A549 treated with DMSO at 1 μM for 4 hours (cell line): Measurements from ENCODE around the gene HDAC8. TPM values are rescaled to one million over a fixed set of nuclear protein-coding genes. Genes with fewer than 3 reads are reported as not detected.

Experiments used
- total RNA-seq: library from RNA; stranded (reverse); fragments of 200-300 nt; extraction: Qiagen RNA extraction; gene quantifications from 5 replicates; pipeline ENCODE4 v1.2.3, GENCODE V29; 2022; ENCODE audit warnings: low read depth

Gene HDAC8
- total RNA-seq = 22.2 to 25.7 TPM (median 24.5 TPM) in 5 replicates

DNA sequence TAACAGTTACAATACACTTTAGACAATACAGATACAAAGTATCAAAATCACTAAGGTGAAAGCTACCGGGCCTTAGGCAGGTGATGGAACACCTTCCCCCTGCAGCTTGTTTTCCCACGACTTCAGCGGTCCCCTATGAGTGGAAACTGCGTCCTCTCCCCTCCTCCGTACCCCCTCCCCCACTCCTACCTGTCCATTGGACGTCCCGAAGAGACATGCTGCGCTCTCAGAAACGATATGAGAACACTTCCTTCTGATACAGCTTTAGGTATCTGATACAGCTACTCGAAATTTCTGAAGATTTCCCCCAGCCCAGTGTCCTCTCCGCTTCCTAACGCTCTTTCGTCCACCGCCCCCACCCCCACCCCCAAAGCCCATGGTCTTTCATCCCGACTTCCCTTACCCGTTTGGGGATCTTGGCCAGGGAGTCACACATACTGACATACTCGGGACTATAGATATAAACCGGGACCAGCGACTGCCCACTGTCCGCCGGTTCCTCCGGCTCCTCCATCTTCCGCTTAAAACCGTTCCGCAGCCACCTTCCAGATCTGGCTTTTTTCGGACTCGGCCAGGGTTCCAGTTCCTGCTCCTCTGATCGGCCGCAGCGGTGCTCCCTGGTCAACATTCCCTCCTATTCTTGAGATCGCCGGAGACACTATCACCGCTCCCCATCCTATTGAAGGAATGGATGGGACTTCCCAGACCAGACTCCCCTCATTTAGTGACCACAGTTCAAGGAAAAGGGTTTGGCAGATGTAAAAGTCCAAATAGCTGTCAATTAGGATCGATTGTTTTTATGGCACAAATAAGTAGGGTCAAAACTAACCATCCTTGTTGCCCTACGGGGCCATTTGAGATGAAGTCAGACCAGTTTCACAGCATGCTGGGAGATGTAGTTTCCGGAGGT, at the start of gene HDAC8:
HDAC8 (minus strand) TSS at position 596 of the 910 bp plus-strand sequence; CDS start at position 514, 82 bp downstream.

DNA sequence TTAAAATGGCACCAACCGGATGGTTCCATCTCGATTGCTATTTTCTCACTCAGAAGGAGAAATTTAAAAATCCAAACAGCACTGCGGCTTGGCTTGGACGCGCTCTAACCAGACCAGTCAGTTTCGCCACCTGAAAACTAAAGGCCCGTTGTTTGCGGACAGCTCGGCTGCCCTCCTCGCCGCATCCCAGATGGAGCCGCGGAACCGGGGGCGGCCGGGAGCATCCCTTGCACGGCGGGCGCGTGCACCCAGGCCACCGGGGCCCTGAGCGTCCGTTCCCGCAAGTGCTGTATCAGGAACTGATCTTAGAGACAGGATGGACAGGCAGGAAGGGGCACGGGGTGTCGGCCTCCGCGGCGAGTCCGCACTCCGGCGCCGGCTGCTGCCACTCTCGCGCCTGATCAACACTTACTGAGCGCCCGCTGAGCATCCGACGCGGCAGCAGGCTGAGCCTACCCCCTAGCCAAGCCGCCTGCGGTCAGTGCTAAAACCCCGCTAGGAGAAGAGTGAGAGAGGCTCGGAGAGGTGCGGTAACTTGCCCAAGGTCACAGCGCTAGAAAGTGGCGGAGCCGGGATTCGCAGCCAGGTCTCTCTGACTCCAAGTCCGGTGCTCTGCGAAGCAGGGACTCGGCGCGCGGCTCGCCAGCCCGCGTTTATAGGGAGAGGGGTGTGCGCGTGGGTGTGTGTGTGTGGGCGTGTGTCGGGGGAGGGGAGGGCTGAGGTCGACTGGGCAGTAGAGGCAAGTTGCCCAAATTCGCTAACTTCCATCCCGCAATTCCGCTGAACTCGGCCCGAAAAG, 267.2 kb downstream of the HDAC8 start, which contains the start of gene CITED1:
CITED1 (minus strand) TSS at position 629 of the 799 bp plus-strand sequence. CDS start 3,045 bp downstream, outside the sequence.

Other genes starting within 250 kb of the HDAC8 start
- gene PHKA1, start 141.5 kb upstream of the HDAC8 start, total RNA-seq = 16.8 to 22.8 TPM (median 21.6 TPM) in 5 replicates
- not detected in 5 replicates for gene DMRTC1B, start 204.0 kb upstream of the HDAC8 start, total RNA-seq
- gene FAM236B, start 209.8 kb upstream of the HDAC8 start, total RNA-seq = not detected in 5 replicates
- gene FAM236D, start 235.4 kb upstream of the HDAC8 start, total RNA-seq = not detected in 5 replicates